Nephron (organoid): ENCODE measurements around the gene ZNF791.

ENCODE experiments used
- H3K27ac Mint-ChIP-seq, 3 experiments: 2 replicates each; pipeline ENCODE4 v1.8.0; 2020; ENCODE audit warnings: mixed read lengths in 3 of 3, mild to moderate bottlenecking in 2 of 3, moderate library complexity in 1 of 3
- H3K27me3 Mint-ChIP-seq: 2 replicates; pipeline ENCODE4 v1.8.0; 2021; ENCODE audit warnings: low read depth, mild to moderate bottlenecking, moderate library complexity, mixed read lengths
- H3K36me3 Mint-ChIP-seq: 2 replicates; pipeline ENCODE4 v1.8.0; 2020; ENCODE audit warnings: low read depth, mixed read lengths
- H3K4me1 Mint-ChIP-seq: 2 replicates; pipeline ENCODE4 v1.8.0; 2020; ENCODE audit warnings: mixed read lengths
- H3K4me3 Mint-ChIP-seq, 3 experiments: 2 replicates each; pipeline ENCODE4 v1.8.0; 2020; ENCODE audit warnings: mild to moderate bottlenecking in 3 of 3, mixed read lengths in 3 of 3, moderate library complexity in 2 of 3
- H3K9me3 Mint-ChIP-seq: 2 replicates; pipeline ENCODE4 v1.8.0; 2020; ENCODE audit warnings: mixed read lengths
- TF ChIP-seq, protein P1 (sequence below), 3 experiments: fragments of 200-600 bp; sonication (generic); IDR thresholded peaks; one replicate each; pipeline ENCODE4 v1.5.0; 2021; ENCODE audit warnings: antibody characterized with exemption in 3 of 3; ENCODE audit not compliant: unreplicated experiment in 3 of 3

The ZNF791 gene

DNA sequence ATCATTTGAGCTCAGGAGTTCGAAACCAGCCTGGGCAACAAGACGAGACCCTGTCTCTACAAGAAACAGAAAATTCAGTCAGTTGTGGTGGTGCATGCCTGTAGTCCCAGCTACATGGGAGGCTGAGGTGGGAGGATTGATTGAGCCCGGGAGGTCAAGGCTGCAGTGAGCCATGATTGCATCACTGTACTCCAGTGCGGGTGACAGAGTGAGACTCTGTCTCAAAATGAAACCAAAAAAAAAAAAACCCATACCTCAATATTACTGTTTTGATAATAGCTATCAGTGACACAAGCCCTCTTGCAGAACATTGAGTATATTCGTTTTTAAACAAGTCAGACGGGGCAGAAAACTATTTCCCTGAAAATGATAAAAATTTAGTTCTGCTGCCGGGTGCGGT lies 16.2 kb downstream of the ZNF791 start:
- H3K27me3 Mint-ChIP-seq, result no peaks in the 10 kb centered on the region
- no peak overlapping the region for H3K4me3 Mint-ChIP-seq
- TF ChIP-seq, protein P1, sequence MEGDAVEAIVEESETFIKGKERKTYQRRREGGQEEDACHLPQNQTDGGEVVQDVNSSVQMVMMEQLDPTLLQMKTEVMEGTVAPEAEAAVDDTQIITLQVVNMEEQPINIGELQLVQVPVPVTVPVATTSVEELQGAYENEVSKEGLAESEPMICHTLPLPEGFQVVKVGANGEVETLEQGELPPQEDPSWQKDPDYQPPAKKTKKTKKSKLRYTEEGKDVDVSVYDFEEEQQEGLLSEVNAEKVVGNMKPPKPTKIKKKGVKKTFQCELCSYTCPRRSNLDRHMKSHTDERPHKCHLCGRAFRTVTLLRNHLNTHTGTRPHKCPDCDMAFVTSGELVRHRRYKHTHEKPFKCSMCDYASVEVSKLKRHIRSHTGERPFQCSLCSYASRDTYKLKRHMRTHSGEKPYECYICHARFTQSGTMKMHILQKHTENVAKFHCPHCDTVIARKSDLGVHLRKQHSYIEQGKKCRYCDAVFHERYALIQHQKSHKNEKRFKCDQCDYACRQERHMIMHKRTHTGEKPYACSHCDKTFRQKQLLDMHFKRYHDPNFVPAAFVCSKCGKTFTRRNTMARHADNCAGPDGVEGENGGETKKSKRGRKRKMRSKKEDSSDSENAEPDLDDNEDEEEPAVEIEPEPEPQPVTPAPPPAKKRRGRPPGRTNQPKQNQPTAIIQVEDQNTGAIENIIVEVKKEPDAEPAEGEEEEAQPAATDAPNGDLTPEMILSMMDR (IDR thresholded peaks at IDR 0.05; ENCODE audit: unreplicated experiment in 3 of 3), result no peak

DNA sequence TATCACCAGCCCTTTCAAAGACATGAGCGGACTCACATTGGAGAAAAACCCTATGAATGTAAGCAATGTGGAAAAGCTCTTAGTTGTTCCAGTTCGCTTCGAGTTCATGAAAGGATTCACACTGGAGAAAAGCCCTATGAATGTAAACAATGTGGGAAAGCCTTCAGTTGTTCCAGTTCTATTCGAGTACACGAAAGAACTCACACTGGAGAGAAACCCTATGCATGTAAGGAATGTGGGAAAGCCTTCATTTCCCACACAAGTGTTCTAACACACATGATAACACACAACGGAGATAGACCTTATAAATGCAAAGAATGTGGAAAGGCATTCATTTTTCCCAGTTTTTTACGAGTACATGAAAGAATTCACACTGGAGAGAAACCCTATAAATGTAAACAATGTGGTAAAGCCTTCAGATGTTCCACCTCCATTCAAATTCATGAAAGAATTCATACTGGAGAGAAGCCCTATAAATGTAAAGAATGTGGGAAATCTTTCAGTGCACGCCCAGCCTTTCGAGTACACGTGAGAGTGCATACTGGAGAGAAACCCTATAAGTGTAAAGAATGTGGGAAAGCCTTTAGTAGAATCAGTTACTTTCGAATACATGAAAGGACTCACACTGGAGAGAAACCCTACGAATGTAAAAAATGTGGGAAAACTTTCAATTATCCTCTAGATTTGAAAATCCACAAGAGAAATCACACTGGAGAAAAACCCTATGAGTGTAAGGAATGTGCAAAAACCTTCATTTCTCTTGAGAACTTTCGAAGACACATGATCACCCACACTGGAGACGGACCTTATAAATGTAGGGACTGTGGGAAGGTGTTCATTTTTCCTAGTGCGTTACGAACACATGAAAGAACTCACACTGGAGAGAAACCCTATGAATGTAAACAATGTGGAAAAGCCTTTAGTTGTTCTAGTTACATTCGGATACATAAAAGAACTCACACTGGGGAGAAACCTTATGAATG lies 17.6 kb downstream of the ZNF791 start:
- TF ChIP-seq, protein P1 (IDR thresholded peaks at IDR 0.05; ENCODE audit: unreplicated experiment in 3 of 3), result no peak
- Mint-ChIP-seq H3K4me3 (no peak overlapping the region), H3K9me3 (peaks cover 43% of the 10 kb centered on the region), H3K27ac (no peak overlapping the region), H3K4me1 (no peaks in the 10 kb centered on the region), H3K27me3 (no peaks in the 10 kb centered on the region), H3K36me3 (peaks cover 96% of the 10 kb centered on the region)

More for the DNA sequence above, 16.2 kb downstream of the ZNF791 start:
- H3K4me1 Mint-ChIP-seq, result no peaks in the 10 kb centered on the region
- H3K36me3 Mint-ChIP-seq, result peaks cover 98% of the 10 kb centered on the region
- peaks cover 48% of the 10 kb centered on the region for H3K9me3 Mint-ChIP-seq
- no peak overlapping the region for H3K27ac Mint-ChIP-seq

DNA sequence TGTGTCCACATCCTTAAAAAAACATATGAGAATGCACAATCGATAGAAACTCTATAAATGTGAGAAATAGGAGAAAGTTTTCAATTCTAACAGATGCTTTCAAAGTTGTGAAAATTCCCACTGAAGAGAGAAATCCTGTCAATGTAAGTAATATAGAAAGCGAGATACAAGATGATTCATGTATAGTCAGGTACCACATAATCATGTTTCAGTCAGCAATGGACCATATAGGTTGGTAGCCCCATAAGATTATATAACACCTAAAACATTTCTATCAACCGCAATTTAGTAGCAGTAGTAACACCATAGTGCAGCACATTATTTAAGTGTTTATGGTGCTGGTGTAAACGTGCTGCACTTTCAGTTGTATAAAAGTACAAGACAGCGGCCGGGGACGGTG lies 18.5 kb downstream of the ZNF791 start:
- no peak overlapping the region for H3K27ac Mint-ChIP-seq
- H3K27me3 Mint-ChIP-seq, result no peaks in the 10 kb centered on the region
- H3K9me3 Mint-ChIP-seq, result peaks cover 46% of the 10 kb centered on the region
- TF ChIP-seq, protein P1 (IDR thresholded peaks at IDR 0.05; ENCODE audit: unreplicated experiment in 3 of 3), result no peak
- H3K4me3 Mint-ChIP-seq, result no peak overlapping the region
- H3K36me3 Mint-ChIP-seq, result peaks cover 96% of the 10 kb centered on the region
- H3K4me1 Mint-ChIP-seq, result no peaks in the 10 kb centered on the region

DNA sequence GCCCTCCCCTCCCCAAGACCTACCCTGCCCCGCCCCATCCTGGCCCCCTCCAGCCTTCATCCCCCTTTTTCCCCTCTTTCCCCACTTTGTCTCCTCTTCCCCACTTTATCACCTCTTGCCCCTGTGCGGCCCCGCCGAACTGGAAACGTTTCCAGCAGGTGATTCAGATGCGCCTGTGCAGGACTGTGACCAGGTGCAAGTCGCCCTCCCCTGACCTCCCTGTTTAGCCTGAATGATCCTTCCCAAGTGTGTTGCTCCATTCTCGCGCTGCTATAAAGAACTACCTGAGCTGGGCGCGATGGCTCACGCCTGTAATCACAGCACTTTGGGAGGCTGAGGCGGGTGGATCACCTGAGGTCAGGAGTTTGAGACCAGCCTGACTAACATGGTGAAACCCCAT lies 25.9 kb downstream of the ZNF791 start:
- TF ChIP-seq, protein P1 (IDR thresholded peaks at IDR 0.05; ENCODE audit: unreplicated experiment in 3 of 3), result no peak

DNA sequence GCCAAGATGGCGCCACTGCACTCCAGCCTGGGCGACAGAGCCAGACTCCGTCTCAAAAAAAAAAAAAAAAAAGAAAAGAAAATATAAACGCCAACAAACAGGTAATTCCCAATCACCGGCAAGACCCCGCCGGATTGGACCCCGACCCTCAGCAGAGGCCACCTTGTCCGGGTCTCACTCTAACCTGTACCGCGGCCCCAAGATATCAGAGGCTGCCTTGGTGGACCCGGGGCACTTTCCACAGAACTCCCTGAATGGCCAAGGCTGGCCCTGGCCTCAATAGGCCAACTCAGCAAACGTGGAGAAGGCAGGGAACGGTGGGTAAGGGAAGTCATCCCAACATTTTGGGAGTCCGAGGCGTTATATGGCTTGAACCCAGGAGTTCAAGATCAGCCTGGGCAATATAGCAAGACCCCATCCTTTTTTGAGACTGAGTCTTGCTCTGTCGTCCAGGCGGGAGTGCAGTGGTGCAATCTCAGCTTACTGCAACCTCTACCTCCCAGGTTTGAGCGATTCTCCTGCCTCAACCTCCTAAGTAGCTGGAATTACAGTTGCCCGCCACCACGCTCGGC lies 28.0 kb downstream of the ZNF791 start:
- TF ChIP-seq, protein P1 (IDR thresholded peaks at IDR 0.05; ENCODE audit: unreplicated experiment in 3 of 3), result no peak
- peaks cover 5% of the 10 kb centered on the region for H3K4me1 Mint-ChIP-seq
- no peak overlapping the region for H3K4me3 Mint-ChIP-seq
- H3K9me3 Mint-ChIP-seq, result peaks cover 2% of the 10 kb centered on the region
- no peak overlapping the region for H3K27ac Mint-ChIP-seq
- peaks cover 6% of the 10 kb centered on the region for H3K36me3 Mint-ChIP-seq
- H3K27me3 Mint-ChIP-seq, result no peaks in the 10 kb centered on the region

More for the DNA sequence above, 25.9 kb downstream of the ZNF791 start:
- peaks cover 9% of the 10 kb centered on the region for H3K9me3 Mint-ChIP-seq
- H3K36me3 Mint-ChIP-seq, result peaks cover 23% of the 10 kb centered on the region
- no peak overlapping the region for H3K27ac Mint-ChIP-seq
- H3K4me1 Mint-ChIP-seq, result peaks cover 5% of the 10 kb centered on the region
- no peak overlapping the region for H3K4me3 Mint-ChIP-seq
- no peaks in the 10 kb centered on the region for H3K27me3 Mint-ChIP-seq
